Panc1 (cell line): ENCODE measurements around the gene HES2. TPM values are rescaled to one million over a fixed set of nuclear protein-coding genes. Genes with fewer than 3 reads are reported as not detected.

Experiments
- ATAC-seq: fragments of 200-7000 bp; cut with Tn5 transposase; 2 replicates; pipeline ENCODE4 v1.9.1; 2020; ENCODE audit warnings: mild to moderate bottlenecking, moderate library complexity
- BruUV-seq: library from RNA; stranded (reverse); fragments of 400-500 nt; replicated peaks from 2 replicates; lab custom pipeline; 2021; lab: Mats Ljungman, UMichigan
- CTCF ChIA-PET: fragments of 300-600 bp; sonication (Branson Sonifier 250); formaldehyde crosslinking; loops from one replicate; lab custom pipeline; 2022; ENCODE audit warnings: antibody characterized with exemption; lab: Charles Lee
- POLR2A ChIA-PET: fragments of 300-600 bp; sonication (Branson Sonifier 250); formaldehyde crosslinking; loops from one replicate; lab custom pipeline; 2022; ENCODE audit warnings: antibody characterized with exemption; lab: Charles Lee
- DNase-seq: peaks from one replicate; pipeline ENCODE4 v3.0.0-alpha.2; 2010; ENCODE audit warnings: low read depth, low spot score
- H3K27ac ChIP-seq: 2 replicates; pipeline ENCODE4 v1.5.1; 2011; ENCODE audit warnings: mild to moderate bottlenecking, low read length, inconsistent platforms
- H3K27me3 ChIP-seq: fragments of 200-500 bp; sonication (Bioruptor generic); 2 replicates; pipeline ENCODE4 v1.6.0; 2014; ENCODE audit warnings: low read length, inconsistent platforms; ENCODE audit not compliant: control insufficient read depth, insufficient read depth
- H3K36me3 ChIP-seq: fragments of 200-500 bp; sonication (Bioruptor generic); 2 replicates; pipeline ENCODE4 v1.5.1; 2014; ENCODE audit warnings: inconsistent platforms, mild to moderate bottlenecking, low read length, moderate library complexity; ENCODE audit not compliant: control insufficient read depth, insufficient read depth
- H3K4me1 ChIP-seq: 2 replicates; pipeline ENCODE4 v1.5.1; 2011; ENCODE audit warnings: inconsistent platforms, mild to moderate bottlenecking, low read length, moderate library complexity; ENCODE audit not compliant: control insufficient read depth, insufficient read depth
- H3K4me3 ChIP-seq, 2 experiments: 2 replicates each; pipeline ENCODE4 v1.5.1; 2011 to 2012; ENCODE audit warnings: low read depth in 2 of 2, low read length in 2 of 2, mild to moderate bottlenecking in 2 of 2, inconsistent platforms in 1 of 2, moderate library complexity in 1 of 2
- H3K9me3 ChIP-seq: fragments of 200-500 bp; sonication (Bioruptor generic); 2 replicates; pipeline ENCODE4 v1.5.1; 2014; ENCODE audit warnings: low read depth, mild to moderate bottlenecking, inconsistent platforms, low read length, moderate library complexity; ENCODE audit not compliant: control insufficient read depth, insufficient read depth
- POLR2AphosphoS5 ChIP-seq: IDR thresholded peaks from 2 replicates; pipeline ENCODE4 v1.6.1; 2012; ENCODE audit warnings: mild to moderate bottlenecking, low read depth, low read length, moderate library complexity
- SIN3A ChIP-seq: IDR thresholded peaks from 2 replicates; pipeline ENCODE4 v1.6.1; 2012; ENCODE audit warnings: low read depth, mild to moderate bottlenecking, low read length, moderate library complexity, borderline replicate concordance; ENCODE audit not compliant: insufficient read depth
- TCF7L2 ChIP-seq: IDR thresholded peaks from 2 replicates; pipeline ENCODE4 v1.6.1; 2011; ENCODE audit warnings: mild to moderate bottlenecking, low read depth, low read length, inconsistent platforms
- in situ Hi-C: cut with HindIII; loops from 2 replicates; pipeline ENCODE4 v1.10.0; 2016; ENCODE audit warnings: low sequenced_read_pairs, low pct_unique_long_range_greater_than_20kb
- intact Hi-C: fragments of 100-400 bp; cut with micrococcal nuclease; formaldehyde crosslinking; loops from one replicate; pipeline ENCODE4 v1.10.0; 2022; ENCODE audit not compliant: unreplicated experiment
- total RNA-seq: library from RNA; stranded (reverse); gene quantifications from one replicate; pipeline ENCODE4 v1.2.1, GENCODE V29; 2021; ENCODE audit not compliant: unreplicated experiment
- TF ChIP-seq, protein P1 (sequence below), 2 experiments: IDR thresholded peaks; 2 replicates each; pipeline ENCODE4 v1.6.1; 2011 to 2012; ENCODE audit warnings: low read depth in 2 of 2, control low read depth in 1 of 2, low read length in 1 of 2, mild to moderate bottlenecking in 1 of 2, moderate library complexity in 1 of 2; ENCODE audit not compliant: insufficient read depth in 1 of 2
- TF ChIP-seq, protein P2 (sequence below): fragments of 450-650 bp; IDR thresholded peaks from 2 replicates; pipeline ENCODE4 v1.5.1; 2017; ENCODE audit warnings: mild to moderate bottlenecking

The HES2 gene
- total RNA-seq, 1 experiment from 2014 or later: 11.1 TPM

DNA sequence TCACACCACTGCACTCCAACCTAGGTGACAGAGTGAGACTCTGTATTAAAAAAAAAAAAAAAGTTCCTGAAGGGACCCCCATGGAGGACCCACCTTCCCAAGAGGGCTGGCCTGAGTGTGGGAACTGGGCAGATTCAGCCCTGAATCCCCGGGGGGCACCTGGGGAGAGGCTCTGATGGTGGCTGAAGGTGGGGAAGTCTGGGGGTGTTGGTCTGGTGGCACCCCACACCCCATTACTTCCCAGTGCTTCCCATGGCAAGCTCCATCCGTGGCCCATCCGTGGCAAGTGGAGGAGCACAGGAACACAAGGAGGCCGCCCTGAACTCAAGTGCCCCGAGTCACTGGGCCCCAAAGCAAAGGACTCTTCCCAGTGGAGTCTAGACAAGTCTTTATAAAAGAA lies 47.0 kb upstream of the HES2 start:
- intact Hi-C loops: no loop called here
- no peak for DNase-seq
- no peak overlapping the region for H3K27ac ChIP-seq
- no TSS peak for BruUV-seq
- no peaks in the 10 kb centered on the region for H3K36me3 ChIP-seq
- TF ChIP-seq, protein P1, sequence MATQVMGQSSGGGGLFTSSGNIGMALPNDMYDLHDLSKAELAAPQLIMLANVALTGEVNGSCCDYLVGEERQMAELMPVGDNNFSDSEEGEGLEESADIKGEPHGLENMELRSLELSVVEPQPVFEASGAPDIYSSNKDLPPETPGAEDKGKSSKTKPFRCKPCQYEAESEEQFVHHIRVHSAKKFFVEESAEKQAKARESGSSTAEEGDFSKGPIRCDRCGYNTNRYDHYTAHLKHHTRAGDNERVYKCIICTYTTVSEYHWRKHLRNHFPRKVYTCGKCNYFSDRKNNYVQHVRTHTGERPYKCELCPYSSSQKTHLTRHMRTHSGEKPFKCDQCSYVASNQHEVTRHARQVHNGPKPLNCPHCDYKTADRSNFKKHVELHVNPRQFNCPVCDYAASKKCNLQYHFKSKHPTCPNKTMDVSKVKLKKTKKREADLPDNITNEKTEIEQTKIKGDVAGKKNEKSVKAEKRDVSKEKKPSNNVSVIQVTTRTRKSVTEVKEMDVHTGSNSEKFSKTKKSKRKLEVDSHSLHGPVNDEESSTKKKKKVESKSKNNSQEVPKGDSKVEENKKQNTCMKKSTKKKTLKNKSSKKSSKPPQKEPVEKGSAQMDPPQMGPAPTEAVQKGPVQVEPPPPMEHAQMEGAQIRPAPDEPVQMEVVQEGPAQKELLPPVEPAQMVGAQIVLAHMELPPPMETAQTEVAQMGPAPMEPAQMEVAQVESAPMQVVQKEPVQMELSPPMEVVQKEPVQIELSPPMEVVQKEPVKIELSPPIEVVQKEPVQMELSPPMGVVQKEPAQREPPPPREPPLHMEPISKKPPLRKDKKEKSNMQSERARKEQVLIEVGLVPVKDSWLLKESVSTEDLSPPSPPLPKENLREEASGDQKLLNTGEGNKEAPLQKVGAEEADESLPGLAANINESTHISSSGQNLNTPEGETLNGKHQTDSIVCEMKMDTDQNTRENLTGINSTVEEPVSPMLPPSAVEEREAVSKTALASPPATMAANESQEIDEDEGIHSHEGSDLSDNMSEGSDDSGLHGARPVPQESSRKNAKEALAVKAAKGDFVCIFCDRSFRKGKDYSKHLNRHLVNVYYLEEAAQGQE (IDR thresholded peaks at IDR 0.05; ENCODE audit: insufficient read depth in 1 of 2, low read depth in 2 of 2, low read length in 1 of 2): no peak
- TF ChIP-seq SIN3A (no peak), POLR2AphosphoS5 (no peak), TCF7L2 (no peak)
- TF ChIP-seq, protein P2, sequence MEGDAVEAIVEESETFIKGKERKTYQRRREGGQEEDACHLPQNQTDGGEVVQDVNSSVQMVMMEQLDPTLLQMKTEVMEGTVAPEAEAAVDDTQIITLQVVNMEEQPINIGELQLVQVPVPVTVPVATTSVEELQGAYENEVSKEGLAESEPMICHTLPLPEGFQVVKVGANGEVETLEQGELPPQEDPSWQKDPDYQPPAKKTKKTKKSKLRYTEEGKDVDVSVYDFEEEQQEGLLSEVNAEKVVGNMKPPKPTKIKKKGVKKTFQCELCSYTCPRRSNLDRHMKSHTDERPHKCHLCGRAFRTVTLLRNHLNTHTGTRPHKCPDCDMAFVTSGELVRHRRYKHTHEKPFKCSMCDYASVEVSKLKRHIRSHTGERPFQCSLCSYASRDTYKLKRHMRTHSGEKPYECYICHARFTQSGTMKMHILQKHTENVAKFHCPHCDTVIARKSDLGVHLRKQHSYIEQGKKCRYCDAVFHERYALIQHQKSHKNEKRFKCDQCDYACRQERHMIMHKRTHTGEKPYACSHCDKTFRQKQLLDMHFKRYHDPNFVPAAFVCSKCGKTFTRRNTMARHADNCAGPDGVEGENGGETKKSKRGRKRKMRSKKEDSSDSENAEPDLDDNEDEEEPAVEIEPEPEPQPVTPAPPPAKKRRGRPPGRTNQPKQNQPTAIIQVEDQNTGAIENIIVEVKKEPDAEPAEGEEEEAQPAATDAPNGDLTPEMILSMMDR: no peak
- no peaks in the 10 kb centered on the region for H3K9me3 ChIP-seq
- H3K4me3 ChIP-seq: no peak overlapping the region
- ChIA-PET CTCF (no interaction called here), POLR2A (no interaction called here)
- in situ Hi-C loops: no loop called here
- H3K27me3 ChIP-seq: no peaks in the 10 kb centered on the region
- ATAC-seq: no peak
- H3K4me1 ChIP-seq: no peaks in the 10 kb centered on the region; the same call in 1 of the 2 replicates

DNA sequence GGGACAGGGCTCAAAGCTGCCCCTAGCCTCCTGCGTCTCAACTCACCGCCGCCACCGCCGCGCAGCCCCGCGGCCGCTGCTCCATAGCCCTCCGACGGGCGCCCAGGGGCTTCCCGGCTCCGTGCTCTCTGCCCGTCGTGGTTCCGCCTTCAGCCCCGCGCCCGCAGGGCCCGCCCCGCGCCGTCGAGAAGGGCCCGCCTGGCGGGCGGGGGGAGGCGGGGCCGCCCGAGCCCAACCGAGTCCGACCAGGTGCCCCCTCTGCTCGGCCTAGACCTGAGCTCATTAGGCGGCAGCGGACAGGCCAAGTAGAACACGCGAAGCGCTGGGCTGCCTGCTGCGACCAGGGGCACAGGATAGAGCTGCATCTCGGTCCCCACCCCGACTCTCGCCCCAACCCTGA lies 46.3 kb upstream of the HES2 start, which contains the start of gene TNFRSF25:
Gene TNFRSF25, minus strand, starts transcription at position 151 of the 400 bp plus-strand sequence. Its CDS starts 66 bp downstream, at position 85.
- no TSS peak for BruUV-seq
- ATAC-seq (no peak), DNase-seq (no peak)
- H3K9me3 ChIP-seq: no peaks in the 10 kb centered on the region
- CTCF ChIA-PET: no interaction called here
- H3K4me3 ChIP-seq: no peak within 1 kb of the TSS
- no peak within 1 kb of the TSS for H3K27ac ChIP-seq
- TF ChIP-seq SIN3A: no peak
- no peak for TF ChIP-seq TCF7L2
- in situ Hi-C loops: no loop called here
- H3K4me1 ChIP-seq: no peaks in the 10 kb centered on the region; the same call in 1 of the 2 replicates
- no peaks in the 10 kb centered on the region for H3K36me3 ChIP-seq
- no peaks in the 10 kb centered on the region for H3K27me3 ChIP-seq
- POLR2A ChIA-PET: no interaction called here
- intact Hi-C loops: no loop called here

DNA sequence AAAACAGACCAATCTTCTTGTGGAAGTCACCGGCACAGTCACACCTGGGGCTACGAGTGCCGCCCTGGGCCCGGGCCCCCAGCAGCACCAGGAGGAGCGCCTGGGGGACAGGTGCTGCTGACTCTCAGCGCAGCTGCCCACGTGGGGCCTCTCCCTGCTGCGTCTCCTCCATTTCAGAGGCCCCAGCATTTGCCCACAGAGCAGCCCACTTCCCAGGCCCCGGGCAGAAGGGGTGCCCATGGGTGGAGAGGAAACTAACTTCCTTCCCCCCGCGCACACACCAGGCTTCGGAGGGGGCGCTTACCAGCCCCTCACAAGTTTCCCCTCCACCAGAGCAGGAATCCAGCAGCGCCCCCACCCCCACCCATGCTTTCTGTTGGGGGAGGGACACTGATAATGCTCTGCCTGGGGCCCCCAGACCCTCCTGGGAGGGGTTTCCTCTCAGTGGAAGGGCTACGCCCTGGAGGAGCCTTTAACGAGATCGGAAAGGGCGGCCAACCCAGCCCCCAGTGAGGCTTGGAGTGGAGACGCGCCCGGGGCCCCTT lies 45.8 kb upstream of the HES2 start:
- POLR2A ChIA-PET: no interaction called here

More for the DNA sequence above, 45.8 kb upstream of the HES2 start:
- in situ Hi-C loops: no loop called here
- DNase-seq: no peak
- Histone ChIP-seq H3K4me1 (no peaks in the 10 kb centered on the region; the same call in 1 of the 2 replicates), H3K27me3 (no peaks in the 10 kb centered on the region), H3K9me3 (no peaks in the 10 kb centered on the region), H3K27ac (no peak overlapping the region), H3K36me3 (no peaks in the 10 kb centered on the region), H3K4me3 (no peak overlapping the region)
- CTCF ChIA-PET: no interaction called here
- TF ChIP-seq TCF7L2: no peak
- TF ChIP-seq, protein P1 (IDR thresholded peaks at IDR 0.05; ENCODE audit: insufficient read depth in 1 of 2, low read depth in 2 of 2, low read length in 1 of 2): no peak
- TF ChIP-seq SIN3A: no peak
- no peak for TF ChIP-seq POLR2AphosphoS5
- TF ChIP-seq, protein P2: no peak
- intact Hi-C loops: no loop called here
- ATAC-seq: no peak
- no TSS peak for BruUV-seq
